NCI-H2227 (cell line): Measurements from ENCODE around the gene UBC.
"Not testable (repeated sequence)": the region's sequence is repeated elsewhere in the genome, so short reads cannot be mapped to it uniquely, and the experiment has no call there.

Source experiments
- DNase-seq: peaks from one replicate; lab custom pipeline; 2025; ENCODE audit not compliant: unreplicated experiment; lab: John Stamatoyannopoulos, UW

Gene UBC

DNA sequence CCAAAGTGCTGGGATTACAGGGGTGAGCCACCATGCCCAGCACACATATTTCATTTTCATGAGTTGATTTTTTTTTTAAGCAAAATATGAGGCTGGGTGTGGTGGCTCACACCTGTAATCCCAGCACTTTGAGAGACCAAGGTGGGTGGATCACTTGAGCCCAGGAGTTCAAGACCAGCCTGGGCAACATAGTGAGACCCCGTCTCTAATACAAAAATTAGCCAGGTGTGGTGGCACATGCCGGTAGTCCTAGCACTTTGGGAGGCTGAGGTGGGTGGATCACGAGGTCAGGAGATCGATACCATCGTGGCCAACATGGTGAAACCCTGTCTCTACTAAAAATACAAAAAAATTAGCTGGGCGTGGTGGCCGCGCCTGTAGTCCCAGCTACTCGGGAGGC, 17.1 kb upstream of the UBC start:
- DNase-seq, result not testable (repeated sequence)

DNA sequence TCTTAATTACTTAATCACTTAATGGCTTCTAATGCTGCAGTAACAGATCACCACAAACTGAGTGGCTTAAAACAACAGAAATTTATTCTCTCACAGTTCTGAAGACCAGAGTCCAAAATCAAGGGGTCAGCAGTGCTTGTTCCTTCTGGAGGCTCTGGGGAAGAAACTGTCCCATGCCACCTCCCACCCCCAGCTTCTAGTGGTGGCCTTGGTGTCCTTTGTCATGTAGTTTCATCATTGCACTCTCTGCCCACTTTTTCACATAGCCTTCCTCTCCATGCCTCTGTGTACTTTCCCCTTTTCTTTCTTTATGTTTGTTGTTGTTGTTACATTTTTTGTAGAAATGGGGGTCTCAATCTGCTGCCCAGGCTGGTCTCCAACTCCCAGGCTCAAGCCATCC, 16.1 kb upstream of the UBC start:
- no peak for DNase-seq

DNA sequence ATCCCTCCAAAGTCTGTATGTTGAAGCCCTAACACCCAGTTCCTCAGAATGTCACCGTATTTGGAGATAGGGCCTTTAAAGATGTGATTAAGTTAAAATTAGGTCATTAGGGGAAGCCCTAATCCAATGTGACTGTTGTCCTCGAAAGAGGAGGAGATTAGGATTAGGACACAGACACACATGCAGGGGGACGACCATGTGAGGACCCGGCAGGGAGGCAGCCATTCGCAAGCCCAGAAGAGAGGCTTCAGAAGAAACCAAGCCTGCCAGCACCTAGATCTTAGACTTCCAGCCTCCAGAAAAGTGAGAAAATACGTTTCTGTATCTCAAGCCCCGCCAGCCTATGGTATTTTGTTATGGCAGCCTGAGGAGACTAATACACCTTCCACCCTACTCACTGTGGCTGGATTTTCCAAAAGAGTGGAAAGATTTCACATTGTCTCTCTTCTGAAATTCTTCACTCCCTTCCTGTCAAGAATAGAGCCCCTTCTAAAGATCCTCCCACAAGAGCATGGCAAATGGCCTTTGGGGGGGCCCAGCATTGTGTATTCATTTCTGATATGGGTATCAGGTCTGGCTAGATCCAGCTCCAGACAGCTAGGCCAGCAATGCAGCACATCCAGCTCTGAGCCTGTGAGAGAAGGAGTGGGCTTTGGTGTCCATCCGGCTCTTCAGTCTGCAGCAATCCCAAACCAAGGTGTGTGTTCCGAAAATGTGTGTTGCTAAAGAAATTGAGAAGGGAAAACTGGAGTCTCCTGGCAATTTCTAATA, 15.4 kb upstream of the UBC start:
- DNase-seq, result no peak

DNA sequence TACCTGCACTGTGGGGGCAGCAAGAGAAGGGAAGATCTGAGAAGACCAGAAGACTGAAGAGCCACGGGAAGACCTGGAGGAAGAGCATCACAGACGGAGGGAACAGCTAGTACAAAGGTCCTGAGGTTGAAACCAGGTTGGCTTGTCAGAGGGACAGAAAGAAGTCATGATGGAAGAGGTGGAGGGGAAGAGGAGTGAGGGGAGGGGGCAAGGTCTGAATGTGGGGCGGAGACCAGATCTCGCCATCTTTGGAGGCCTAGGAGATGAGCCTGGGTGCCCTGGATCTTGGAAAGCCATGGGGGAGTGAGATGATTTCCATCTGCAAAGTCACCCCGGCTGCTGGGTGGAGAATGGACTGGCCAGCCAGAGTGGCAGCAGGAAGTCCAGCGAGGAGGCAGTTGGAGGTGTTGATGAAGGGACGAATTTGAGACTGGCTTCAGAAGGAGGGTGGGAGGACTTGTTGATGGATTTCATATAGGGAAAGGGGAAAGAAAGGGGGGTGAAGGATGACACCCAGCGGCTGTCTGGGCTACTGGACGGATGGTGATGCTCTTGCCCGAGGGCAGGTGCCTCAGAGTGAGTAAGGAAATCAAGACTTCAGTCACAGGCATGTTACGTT, 14.6 kb upstream of the UBC start:
- no peak for DNase-seq

DNA sequence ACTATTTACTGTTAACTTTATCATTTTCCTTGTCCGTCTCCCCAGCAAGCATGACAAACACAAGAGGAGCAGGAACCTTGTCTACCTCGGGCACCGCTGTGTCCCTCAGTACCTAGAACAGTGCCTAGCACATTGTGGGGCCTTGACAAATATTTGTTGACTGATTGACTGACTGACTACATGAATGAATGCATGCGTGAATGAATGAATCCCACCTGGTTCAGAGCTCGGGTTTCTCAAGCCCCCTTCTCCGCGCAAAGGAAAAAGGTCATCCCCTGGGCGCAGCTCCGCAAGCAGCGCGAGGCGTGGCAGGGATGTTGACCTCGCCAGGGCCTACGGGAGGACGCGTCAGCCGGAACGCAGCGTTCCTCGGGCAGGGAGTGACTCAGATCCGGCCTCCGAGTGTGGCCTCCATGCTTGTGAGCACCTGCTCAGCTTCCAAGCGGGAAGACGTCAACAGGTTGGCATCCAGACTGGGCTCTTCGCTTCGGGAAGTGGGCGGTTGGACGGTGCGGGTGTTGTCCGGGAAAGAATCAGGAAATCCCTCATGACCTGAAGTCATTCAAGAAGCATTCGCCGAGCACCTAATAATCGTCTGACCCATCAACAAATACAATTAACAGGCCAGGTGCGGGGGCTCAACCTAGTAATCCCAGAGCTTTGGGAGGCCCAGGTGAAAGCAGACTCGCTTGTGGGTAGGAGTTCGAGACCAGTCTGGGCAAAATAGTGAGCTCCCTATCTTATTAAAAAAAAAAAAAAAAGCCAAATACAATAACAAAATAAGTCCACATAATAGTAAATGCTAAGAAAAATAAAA, 13.9 kb upstream of the UBC start:
- no peak for DNase-seq

DNA sequence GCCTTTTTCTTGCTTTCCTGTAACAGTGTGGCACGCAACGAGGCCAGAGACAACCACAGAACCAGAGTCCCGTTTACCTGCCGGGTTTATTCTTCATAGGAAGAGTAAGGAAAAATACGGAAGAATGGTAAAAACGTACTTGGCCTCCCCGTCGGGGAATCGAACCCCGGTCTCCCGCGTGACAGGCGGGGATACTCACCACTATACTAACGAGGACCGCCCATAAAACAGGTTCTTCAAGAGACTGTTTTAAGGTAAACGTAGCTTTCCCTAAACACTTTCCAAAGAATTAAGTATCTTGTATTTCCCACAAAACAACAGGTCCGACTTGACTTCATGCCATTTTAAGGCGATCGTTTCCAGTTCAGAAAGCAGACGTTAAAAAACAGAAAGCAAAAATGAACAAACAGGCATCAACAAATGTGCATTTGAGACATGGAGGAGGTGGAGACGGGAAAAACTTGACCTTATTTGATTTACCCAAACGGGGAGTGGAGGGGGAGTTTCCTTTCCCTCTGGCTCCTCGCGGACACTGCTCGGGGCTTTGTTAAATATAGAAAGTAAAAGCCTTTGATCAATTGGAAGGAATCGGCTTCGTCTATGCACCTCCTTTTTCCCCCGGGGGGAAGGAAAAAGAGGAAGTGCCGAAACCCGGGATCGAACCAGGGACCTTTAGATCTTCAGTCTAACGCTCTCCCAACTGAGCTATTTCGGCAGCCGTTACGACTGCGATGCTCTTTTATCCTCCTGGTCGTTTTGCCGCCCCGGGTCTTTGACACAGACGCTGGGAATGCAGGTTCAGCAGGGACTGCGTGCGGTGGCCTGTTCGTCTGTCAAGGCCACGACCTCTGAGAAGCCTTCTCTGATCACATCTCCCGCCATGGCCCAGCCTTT, 13.0 kb upstream of the UBC start:
- no peak for DNase-seq

DNA sequence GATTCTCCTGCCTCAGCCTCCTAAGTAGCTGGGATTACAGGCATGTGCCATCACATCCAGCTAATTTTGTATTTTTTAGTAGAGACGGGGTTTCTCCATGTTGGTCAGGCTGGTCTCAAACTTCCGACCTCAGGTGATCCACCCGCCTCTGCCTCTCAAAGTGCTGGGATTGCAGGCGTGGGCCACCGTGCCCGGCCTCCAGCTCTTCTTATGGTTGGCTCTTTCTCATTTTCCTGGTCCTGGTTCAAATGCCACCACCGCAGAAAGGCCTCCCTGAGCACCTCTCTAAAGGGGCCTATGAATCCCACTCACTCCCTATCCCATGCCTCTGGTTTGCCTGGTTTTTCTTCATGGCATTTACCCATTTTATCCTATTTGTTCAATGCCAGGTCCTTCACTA, 11.3 kb upstream of the UBC start:
- not testable (repeated sequence) for DNase-seq

DNA sequence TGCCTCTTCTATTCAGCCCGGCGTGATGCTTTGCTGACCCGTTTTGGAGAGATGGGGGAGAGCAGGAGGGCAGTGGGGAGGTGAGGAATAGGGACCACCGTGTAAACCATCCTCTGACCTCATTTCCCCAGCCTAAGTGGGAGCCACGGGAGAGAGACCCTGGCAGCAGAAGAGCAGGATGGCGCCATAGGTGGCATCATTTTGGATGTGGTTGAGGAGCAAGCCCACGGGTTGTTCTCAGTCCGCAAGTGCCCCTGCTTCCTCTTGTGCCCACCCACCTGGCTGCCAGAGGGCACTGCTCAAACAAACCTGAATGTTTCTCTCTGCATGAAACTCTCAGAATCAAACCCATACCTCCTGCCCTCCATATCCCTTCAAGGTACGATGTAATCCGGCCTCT, 10.7 kb upstream of the UBC start:
- no peak for DNase-seq

DNA sequence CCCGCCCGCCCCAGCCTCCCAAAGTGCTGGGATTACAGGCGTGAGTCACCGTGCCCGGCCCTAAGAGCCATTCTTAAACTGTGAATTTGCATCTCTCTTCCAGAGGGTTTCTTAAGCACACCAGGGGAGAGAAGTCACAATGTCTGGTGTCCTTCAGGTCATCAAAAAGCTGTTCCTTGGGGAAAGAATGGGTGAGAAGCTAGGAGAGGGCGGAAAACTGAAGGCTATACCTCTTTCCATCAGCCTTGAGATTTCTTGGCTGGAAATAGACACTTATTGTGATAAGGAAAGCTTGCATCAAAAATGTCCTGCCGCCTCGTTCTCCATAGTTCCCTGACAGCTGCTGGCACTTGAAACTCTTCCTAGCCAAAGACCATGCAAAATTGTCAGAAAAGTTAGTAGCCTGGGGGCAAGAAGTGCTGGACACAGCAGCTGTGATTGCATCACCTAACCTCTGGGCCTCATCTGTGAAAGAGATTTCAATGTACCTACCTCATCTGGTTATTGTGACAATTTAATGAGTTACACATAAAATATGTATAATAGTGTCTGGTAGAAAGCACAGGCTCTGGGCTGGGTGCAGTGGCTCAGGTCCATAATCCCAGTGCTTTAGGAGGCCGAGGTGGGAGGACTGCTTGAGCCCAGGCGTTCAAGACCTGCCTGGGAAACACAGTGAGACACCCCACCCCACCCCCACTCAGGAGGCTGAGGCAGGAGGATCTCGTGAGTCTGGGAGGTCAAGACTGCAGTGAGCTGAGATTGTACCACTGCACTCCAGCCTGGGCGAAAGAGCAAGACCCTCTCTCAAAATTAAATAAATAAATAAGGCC, 9.7 kb upstream of the UBC start:
- no peak for DNase-seq

DNA sequence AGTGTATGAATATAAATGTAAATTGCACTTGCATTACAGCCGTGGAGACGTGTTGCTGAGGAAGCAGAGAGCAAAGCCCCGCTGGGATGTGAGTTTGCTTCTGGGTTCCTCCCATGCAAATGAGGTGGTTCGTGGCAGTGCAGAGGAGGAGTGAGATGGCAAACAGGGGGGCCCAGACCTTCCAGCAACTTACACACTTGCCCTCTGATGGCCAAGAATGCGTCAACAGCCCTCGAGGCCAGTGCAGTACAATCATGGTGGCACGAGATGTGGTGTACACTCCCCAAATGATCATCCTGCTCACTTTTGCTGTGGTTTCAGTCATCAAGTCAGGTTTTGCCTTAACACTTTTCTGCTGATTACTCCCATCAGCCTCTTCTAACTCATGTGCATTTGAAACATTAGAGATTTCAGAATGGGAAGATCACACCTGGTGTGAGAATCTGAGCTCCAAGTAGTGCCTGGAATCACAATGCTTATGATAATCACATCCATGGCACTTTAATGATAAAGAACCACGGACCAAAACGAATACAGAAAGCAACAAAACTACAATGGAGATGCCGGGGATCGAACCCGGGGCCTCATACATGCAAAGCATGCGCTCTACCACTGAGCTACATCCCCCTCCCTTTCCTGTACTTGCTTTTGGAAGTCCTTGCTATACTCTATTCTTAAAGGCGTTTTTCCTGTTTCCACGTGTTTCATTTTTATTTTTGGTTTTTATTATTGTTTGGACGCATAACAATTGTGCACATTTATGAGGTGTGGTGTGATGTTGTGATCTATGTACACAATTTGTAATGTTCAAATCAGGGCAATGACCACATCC, 7.0 kb upstream of the UBC start:
- no peak for DNase-seq

DNA sequence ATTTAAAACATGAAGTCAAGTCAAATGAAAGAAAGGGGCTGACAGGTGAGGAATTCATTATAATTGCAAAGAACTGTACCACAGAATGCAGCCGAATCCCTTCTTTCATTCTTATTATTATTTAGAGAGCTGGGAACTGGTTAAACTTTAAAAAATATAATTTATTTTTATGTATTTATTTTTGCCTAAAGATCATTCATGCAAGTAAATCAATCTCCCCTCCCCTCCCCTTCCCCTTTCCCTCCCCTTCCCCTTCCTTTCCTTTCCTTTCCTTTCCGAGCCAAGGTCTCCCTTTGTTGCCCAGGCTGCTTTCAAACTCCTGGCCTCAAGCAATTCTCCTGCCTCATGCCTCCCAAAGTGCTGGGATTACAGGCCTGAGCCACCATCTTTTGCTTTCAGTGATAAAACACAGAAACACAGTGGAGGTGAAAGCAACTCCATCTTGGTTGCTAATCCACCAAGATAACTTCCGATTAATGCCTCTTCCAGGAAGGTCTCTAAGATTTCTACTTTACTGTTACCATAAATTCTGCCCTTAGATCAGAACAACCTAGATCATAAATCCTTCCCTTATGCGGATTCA, 6.0 kb upstream of the UBC start:
- DNase-seq, result no peak

DNA sequence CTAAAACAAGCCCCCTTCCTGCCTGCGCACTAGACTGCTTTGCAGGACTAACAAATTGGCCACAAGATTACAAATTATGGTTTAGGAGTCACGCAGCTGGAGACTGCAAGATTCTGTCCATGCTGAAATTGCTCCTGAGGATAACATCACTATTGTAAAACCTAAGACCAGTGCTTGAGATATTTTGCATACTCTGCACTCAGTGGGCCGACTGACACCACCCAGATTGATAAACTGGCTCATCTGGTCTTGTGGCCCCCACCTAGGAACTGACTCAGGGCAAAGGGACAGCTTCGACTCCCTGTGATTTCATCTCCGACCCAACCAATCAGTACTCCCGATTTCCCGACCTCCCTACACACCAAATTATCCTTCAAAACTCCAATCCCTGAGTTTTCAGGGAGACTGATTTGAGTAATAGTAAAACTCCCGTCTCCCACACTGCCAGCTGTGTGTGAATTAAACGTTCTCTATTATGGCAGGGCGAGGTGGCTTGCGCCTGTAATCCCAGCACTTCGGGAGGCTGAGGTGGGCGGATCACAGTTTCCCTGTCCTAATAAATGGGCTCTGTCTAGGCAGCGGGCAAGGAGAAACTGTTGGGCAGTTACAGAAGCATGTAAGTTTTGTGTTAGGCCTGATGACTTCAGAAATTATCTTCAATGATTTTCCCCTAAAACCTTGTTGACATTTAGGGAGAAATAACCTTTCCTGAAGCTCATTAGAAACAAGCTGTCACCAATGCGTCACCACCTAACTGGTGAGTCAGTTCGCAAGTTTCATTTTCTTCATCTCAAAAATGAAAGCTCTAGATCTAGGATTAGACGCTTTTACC, 5.3 kb upstream of the UBC start:
- DNase-seq, result no peak

DNA sequence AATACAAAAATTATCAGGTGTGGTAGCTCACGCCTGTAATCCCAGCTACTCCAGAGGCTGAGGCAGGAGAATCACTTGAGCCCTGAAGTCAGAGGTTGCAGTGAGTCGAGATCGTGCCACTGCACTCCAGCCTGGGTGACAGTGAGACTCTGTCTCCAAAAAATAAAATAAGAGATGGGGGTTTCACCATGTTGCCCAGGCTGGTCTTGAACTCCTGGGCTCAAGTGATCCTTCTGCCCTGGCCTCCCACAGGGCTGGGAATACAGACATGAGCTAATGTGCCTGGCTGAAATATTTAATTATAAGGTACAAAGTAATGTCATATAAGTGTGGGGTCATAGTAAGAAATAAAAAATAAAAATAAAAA, 4.2 kb upstream of the UBC start:
- not testable (repeated sequence) for DNase-seq

DNA sequence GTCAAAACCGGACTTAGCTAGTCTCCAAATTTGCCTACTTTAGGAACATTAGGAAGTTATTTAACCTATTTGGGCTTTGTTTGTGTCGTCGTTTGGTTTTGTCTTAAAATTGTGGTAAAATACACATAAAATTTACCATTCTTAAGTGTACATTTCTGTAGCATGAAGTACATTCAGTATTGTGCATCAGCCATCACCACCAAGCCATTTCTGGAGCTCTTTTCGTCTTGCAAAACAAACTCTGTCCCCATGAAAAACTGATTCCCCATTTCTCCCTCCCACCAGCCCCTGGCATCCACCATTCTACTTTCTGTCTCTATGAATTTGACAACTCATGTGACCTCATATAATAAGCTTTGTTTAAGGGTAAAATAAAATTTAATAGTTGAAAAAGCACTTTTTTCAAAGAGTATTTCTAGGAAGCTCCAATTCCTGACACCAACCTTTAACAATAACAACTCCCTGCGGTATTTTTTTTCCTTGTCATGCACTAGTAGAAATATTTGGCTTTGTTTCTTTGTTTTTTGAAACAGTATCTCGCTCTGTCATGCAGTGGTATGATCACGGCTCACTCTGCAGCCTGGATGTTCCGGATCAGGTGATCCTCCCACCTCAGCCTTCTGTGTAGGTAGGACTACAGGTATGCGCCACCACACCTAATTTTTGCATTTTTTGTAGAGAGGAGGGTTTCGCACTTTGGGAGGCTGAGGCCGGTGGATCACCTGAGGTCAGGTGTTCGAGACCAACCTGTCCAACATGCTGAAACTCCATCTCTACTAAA, 3.6 kb upstream of the UBC start:
- no peak for DNase-seq

DNA sequence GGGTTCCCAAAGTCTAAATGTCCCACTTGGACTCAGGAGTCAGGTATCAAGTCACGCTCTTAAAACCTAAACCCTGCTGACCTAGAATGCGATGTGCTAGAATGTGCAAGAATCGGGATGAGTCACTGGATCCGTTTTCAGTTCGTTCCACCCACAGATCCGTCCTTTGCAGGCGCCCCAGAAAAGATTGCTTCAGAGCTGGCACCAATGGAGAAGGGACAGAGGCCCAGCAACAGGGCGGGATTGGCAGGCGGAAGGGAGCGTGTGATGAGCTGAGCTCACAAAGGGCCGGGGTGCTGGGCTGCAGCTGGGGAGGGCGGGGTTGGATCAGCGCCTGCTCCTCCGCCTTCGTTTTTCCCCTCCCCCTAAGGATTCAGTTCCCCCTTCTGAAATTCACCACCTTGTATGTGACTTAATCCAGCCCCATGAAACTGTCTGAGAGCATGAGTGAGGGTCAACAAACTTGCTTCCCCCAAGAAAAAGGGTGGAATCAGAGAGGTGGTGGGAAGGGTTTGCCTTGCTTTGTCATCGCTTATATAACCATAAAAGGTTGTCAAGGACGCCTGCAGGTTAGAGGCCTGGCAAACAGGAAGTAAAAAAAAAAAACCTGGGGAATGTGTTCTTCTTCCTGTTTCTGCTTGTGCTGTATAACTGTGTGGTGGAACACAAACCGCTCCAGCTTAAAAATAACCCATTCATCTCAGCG, 2.8 kb upstream of the UBC start:
- no peak for DNase-seq

DNA sequence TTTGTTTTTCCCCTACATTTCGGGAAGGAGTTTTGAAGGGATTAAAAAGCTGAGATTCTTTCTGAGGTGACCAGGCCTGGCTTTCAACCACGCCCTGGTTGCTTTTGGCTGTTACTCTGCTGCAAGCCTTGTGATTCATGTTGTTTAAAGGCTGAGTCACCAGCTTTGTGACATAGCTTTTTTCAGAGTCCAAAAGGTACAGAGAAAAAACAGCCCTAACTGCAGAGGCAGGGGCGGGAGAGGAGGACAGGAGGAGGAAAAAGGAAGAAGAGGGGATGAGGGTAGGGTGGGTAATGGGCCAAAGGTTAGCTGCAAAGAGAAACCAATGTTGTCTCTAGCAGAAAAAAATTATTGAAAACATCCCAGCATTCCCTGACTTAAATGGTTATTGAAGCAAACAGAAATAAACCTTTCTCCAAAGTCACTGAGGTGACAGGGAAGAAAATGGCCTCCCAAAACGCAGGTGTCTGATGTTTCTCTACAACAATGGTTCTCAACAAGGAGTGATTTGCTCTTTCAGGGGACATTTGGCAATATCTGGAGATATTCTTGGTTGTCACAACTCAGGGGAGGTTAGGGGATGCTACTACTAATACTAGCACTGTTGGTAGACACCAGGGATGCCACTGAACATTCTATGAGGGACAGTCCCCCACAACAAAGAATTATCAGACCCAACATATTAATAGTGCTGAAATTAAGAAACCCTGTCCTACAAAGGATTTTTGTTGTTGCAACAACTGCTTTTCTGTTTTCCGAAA, 2.1 kb upstream of the UBC start:
- no peak for DNase-seq
